Measurements from ENCODE around the gene SPPL2C. TPM values are rescaled to one million over a fixed set of nuclear protein-coding genes. Genes with fewer than 3 reads are reported as not detected.
"Not testable (repeated sequence)": the region's sequence is repeated elsewhere in the genome, so short reads cannot be mapped to it uniquely, and the experiment has no call there.

Gene SPPL2C
- total RNA-seq, 1 donor from 2014 or later, result not detected

GRCh38 chr17:45849536-45849990 lies 4.9 kb downstream of the SPPL2C start:
- intact Hi-C loops (cut with micrococcal nuclease), result no loop called here

- intact Hi-C loops (cut with micrococcal nuclease), result no loop called here
These were observed 5.3 kb downstream of the SPPL2C start for GRCh38 chr17:45850011-45850410.

- intact Hi-C loops (cut with micrococcal nuclease), result no loop called here
These were observed 5.8 kb downstream of the SPPL2C start for GRCh38 chr17:45850468-45850867.

- intact Hi-C loops (cut with micrococcal nuclease), result no loop called here
These were observed 6.3 kb downstream of the SPPL2C start for GRCh38 chr17:45851022-45851421.

GRCh38 chr17:45851464-45851863 lies 6.8 kb downstream of the SPPL2C start:
- intact Hi-C loops (cut with micrococcal nuclease), result no loop called here

GRCh38 chr17:45851873-45852272 lies 7.2 kb downstream of the SPPL2C start:
- intact Hi-C loops (cut with micrococcal nuclease), result loop anchor here (1.0 kb wide), 1 partner anchor 212 kb away; no protein-coding TSS in a partner anchor

GRCh38 chr17:45852535-45853297 lies 8.0 kb downstream of the SPPL2C start:
- intact Hi-C loops (cut with micrococcal nuclease), result loop anchor here (1.0 kb wide), 1 partner anchor 212 kb away; no protein-coding TSS in a partner anchor

GRCh38 chr17:45854209-45854608 lies 9.5 kb downstream of the SPPL2C start:
- intact Hi-C loops (cut with micrococcal nuclease), result no loop called here

- intact Hi-C loops (cut with micrococcal nuclease), result no loop called here
These were observed 11.1 kb downstream of the SPPL2C start for GRCh38 chr17:45855691-45856336.

GRCh38 chr17:45857977-45858708 lies 13.5 kb downstream of the SPPL2C start:
- intact Hi-C loops (cut with micrococcal nuclease), result no loop called here

GRCh38 chr17:45861165-45861564 lies 16.5 kb downstream of the SPPL2C start:
- intact Hi-C loops (cut with micrococcal nuclease), result no loop called here

GRCh38 chr17:45862127-45862526 lies 17.4 kb downstream of the SPPL2C start:
- intact Hi-C loops (cut with micrococcal nuclease), result not testable (repeated sequence)

- intact Hi-C loops (cut with micrococcal nuclease), result no loop called here
These were observed 19.4 kb downstream of the SPPL2C start for GRCh38 chr17:45863857-45864654.

- intact Hi-C loops (cut with micrococcal nuclease), result no loop called here
These were observed 22.5 kb downstream of the SPPL2C start for GRCh38 chr17:45867171-45867570.

- intact Hi-C loops (cut with micrococcal nuclease), result no loop called here
These were observed 23.0 kb downstream of the SPPL2C start for GRCh38 chr17:45867702-45868101.

GRCh38 chr17:45868276-45868675 lies 23.6 kb downstream of the SPPL2C start:
- intact Hi-C loops (cut with micrococcal nuclease), result no loop called here

- intact Hi-C loops (cut with micrococcal nuclease), result no loop called here
These were observed 25.1 kb downstream of the SPPL2C start for GRCh38 chr17:45869676-45870341.

GRCh38 chr17:45870342-45870974 lies 25.8 kb downstream of the SPPL2C start:
- intact Hi-C loops (cut with micrococcal nuclease), result no loop called here

GRCh38 chr17:45871718-45872117 lies 27.0 kb downstream of the SPPL2C start:
- intact Hi-C loops (cut with micrococcal nuclease), result no loop called here

- intact Hi-C loops (cut with micrococcal nuclease), result no loop called here
These were observed 29.0 kb downstream of the SPPL2C start for GRCh38 chr17:45873728-45874127.

Data from T-helper 2 cell treated with Interferon-gamma antibody and Interleukin-4, amounts not matched to agents 100 ng/mL and 5 ng/mL, for 36 hours (primary cell).